AG04449 (cell line): ENCODE data around the gene CSNK2A2.

Source experiments
- CTCF ChIA-PET: fragments of 350-600 bp; formaldehyde crosslinking; extraction: SDS; loops from one replicate; lab custom pipeline; 2021; ENCODE audit warnings: antibody characterized with exemption; lab: Yijun Ruan, JAX
- POLR2A ChIA-PET: fragments of 400-600, 350-600 bp; formaldehyde crosslinking; extraction: SDS; loops from one replicate; lab custom pipeline; 2020; ENCODE audit warnings: antibody characterized with exemption, inconsistent platforms; lab: Yijun Ruan, JAX
- DNase-seq: peaks from one replicate; pipeline ENCODE4 v3.0.0-alpha.2; 2010; ENCODE audit warnings: low read depth, low spot score
- H3K4me3 ChIP-seq: 2 replicates; pipeline ENCODE4 v1.5.1; 2011; ENCODE audit warnings: low read depth, mild to moderate bottlenecking, control low read depth, low read length
- CTCF ChIP-seq: IDR thresholded peaks from one replicate; pipeline ENCODE4 v1.5.1; 2011; ENCODE audit warnings: mild to moderate bottlenecking, moderate library complexity, low read length, control low read depth, inconsistent platforms; ENCODE audit not compliant: insufficient read depth; ENCODE audit errors: missing control alignments

The CSNK2A2 gene

GRCh38 chr16:58217311-58217925 is 19.5 kb upstream of the CSNK2A2 start:
- TF ChIP-seq CTCF, result no peak
- ChIA-PET POLR2A (no interaction called here), CTCF (no interaction called here)
- no peak overlapping the region for H3K4me3 ChIP-seq
- no peak for DNase-seq

GRCh38 chr16:58212824-58213655 is 15.1 kb upstream of the CSNK2A2 start:
- H3K4me3 ChIP-seq, result no peak overlapping the region
- ChIA-PET CTCF (no interaction called here), POLR2A (no interaction called here)
- DNase-seq, result no peak
- no peak for TF ChIP-seq CTCF

- DNase-seq, result no peak
- ChIA-PET CTCF (no interaction called here), POLR2A (no interaction called here)
- no peak for TF ChIP-seq CTCF
- H3K4me3 ChIP-seq, result no peak overlapping the region
Measured at GRCh38 chr16:58211846-58212245, 13.9 kb upstream of the CSNK2A2 start.

GRCh38 chr16:58211245-58211644 is 13.3 kb upstream of the CSNK2A2 start:
- CTCF ChIA-PET, result no interaction called here
- no peak for DNase-seq
- TF ChIP-seq CTCF, result no peak
- no peak overlapping the region for H3K4me3 ChIP-seq
- POLR2A ChIA-PET, result no interaction called here

- POLR2A ChIA-PET, result no interaction called here
- H3K4me3 ChIP-seq, result no peak overlapping the region
- CTCF ChIA-PET, result no interaction called here
- no peak for TF ChIP-seq CTCF
- DNase-seq, result no peak
Measured at GRCh38 chr16:58205276-58206036, 7.5 kb upstream of the CSNK2A2 start.

GRCh38 chr16:58201163-58201562 is 3.3 kb upstream of the CSNK2A2 start:
- no peak overlapping the region for H3K4me3 ChIP-seq
- TF ChIP-seq CTCF, result no peak
- no peak for DNase-seq
- CTCF ChIA-PET, result no interaction called here
- POLR2A ChIA-PET, result no interaction called here
